HG02870 (cell line): ENCODE data around the gene COL16A1.

Source experiments
- ATAC-seq: cut with Tn5 transposase; IDR thresholded peaks from one replicate; pipeline ENCODE4 v1.9.1; 2021; ENCODE audit warnings: mild to moderate bottlenecking, moderate library complexity; ENCODE audit not compliant: unreplicated experiment

COL16A1 gene

GRCh38 chr1:31688233-31688918, 15.4 kb downstream of the COL16A1 start:
- ATAC-seq: no peak

DNA sequence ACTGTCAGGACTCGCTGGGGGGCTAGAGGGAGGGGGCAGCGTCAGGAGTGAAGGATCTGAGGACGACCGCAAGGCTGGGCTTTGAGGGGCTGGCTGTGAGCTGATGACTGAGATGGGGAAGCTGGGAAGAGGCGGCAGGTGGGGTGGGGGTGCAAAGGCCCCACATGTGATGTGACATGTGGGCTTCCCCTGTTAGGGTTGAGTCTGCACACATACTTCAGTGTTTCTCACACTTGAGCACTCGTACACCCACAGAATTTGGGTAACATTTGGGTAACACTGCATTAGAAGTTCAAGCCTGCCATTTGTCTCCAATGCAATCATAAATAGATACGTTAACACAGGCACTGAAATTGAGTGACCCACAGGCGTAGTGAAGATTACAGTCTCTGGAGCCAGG, 16.2 kb downstream of the COL16A1 start:
- no peak for ATAC-seq

DNA sequence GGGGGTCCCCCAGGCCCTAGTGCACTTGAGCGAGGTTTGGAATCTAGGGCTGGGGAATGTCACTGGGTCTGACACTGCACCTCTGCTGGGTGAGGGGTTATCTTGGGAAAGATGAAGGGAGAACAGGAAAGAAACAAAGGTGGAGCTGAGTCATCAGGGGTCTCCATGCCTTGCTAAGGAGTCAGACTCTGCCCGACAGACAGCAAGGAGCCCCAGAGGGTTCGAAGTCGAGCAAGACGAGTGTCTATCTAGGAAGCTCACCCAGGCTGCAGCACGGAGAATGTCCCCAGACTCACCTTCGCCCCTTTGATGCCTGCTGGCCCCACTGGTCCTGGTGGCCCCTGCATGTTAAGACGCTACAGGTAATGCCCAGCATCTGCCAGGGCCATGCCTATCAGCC, 18.0 kb downstream of the COL16A1 start:
- no peak for ATAC-seq

DNA sequence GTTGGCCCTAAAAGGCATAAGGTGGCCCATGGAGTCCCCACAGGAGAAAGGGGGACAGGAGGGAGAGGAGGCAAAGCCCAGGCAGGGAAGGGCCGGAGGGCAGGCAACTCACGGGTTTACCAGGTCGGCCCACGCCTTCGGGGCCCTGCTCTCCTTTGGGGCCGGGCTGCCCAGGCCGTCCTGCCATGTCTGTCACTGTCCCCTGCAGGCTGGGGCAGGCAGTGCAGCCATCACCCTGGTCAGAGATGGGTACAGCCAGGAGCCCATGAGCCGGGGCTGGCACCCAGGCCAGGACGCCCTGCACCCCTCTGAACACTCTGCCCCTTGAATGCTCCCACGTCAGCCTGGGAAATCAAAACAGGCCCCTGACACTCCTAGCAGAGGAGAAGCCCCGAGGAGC, 19.8 kb downstream of the COL16A1 start:
- ATAC-seq: no peak

DNA sequence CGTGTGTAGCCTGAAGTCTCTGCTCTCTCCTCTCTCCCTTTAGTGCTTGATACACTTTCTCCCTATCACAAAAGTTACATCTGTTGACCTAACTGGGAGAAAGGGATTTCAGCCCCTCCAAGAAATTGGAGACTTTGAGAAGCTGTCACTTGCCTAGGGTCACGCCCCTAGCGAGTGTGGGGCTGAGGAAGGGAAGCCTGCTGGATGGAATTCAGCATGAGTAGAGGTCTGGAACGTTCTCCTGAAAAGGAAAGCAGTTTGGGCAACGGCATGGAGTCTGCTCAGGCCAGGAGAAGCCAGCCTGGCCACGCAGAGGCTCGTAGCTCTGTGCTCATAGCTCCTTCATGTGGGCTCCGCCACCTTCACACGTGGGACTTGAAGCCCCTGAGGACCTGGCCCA, 22.4 kb downstream of the COL16A1 start:
- no peak for ATAC-seq

GRCh38 chr1:31679676-31680230, 24.1 kb downstream of the COL16A1 start:
- ATAC-seq: no peak

DNA sequence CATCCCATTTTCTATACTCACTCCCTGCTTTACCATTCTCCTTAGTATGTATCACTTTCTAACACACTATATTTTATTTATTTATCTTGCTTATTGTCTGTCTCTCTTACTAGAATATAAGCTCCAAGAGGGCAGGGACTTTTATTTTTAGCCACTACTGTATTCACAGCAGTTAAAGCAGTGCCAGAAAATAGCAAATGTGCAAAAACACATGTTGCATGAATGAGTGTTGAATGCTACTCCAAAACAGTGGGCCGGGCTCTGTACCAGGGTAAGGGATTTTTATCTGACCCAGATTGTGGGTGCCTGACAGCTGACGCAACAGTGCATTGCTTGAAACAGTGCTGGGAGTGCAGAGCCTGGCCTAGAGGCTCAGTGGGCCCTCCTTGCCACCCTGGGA, 24.7 kb downstream of the COL16A1 start:
- ATAC-seq: no peak

DNA sequence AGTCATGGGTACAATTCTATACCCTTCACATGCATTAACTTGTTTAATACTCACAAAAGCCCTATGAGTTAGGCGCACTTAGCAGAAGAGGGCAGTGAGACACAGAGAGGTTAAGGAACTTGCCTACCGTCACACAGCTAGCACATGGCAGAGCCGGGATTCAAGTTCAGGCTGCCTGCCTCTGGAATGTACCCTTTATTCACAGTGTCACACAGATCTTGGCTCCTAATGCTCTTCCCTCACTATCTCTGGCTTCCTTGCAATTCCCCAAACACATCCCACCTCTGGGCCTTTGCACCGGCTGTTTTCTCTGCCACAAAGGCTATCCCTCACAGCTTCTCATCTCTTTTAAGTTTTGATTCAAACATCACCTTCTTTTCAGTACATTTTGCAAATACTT, 25.1 kb downstream of the COL16A1 start:
- no peak for ATAC-seq

- no peak for ATAC-seq
Measured at GRCh38 chr1:31677949-31678348, 25.9 kb downstream of the COL16A1 start.

- no peak for ATAC-seq
Measured at GRCh38 chr1:31677401-31677800, 26.4 kb downstream of the COL16A1 start.

- no peak for ATAC-seq
Measured at GRCh38 chr1:31675756-31676155, 28.1 kb downstream of the COL16A1 start.

DNA sequence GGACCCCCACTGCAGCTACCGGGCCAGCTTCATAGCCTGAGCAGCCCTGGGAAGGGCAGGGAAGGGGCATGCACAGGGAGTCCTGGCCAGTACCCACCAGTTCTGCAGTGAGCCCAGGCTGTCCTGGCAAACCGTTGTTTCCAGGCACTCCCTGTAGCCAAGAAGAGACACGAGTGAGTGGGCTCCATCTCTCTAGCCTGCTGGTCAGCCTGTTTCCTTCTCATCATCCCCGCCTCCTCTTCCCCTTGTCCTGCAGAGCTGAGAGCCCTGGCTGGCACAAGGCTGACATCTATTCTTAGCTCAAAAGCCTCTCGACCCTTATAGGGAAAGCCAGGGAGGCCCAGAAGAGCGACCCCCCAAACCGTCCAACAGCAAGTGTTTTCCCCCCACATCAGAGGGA, 28.7 kb downstream of the COL16A1 start:
- ATAC-seq: no peak

DNA sequence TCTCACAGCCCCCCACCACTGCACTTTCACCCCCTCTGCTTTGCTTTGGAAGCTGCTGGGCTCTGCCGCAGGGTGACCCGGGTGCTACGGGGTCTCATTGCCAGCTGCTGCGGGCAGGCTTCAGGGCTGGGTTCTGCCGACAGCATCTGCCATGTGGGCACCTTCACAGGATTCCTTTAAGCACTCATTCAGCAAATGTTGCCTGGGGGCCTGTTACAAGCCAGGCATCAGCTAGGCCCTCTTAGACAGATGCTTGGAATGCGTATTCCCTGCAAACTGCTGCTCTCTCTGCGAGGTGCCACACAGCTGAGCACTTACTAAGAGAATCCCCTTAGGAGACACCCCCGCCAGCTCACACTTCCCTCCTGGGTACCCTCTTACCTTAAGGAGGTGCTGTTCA, 29.2 kb downstream of the COL16A1 start:
- ATAC-seq: no peak

GRCh38 chr1:31673433-31673832, 30.4 kb downstream of the COL16A1 start:
- ATAC-seq: no peak

- ATAC-seq: no peak
Measured at GRCh38 chr1:31672986-31673385, 30.8 kb downstream of the COL16A1 start.

DNA sequence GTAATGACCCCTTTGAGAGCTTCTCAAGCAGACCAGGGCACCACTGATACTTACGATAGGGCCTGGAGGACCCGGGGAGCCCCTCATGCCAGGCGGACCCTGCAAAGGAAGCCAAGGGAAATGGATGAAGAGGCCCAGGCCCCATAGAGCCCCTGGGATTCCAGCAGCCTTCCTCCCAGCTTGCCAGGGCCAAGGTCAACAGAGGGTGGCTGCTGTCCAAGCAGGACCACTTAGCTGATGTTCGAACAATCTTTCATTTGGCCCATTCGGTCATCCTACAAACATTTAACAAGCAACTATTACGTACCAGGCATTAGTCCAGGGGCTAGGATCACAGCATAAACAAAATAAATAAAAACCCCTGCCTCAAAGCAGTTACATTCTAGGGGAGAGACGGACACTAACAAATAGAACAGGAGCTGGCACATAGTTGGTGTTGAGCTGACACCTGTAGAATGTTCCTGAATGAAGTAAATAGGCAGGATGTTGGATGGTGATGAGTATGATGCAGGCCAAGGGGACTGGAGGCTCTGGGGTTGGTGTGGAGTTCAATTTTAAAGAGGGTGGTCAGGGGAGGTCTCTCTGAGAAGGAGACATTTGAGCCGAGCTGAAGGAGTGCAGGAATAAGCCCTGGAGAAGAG, 32.1 kb downstream of the COL16A1 start:
- ATAC-seq: no peak

- ATAC-seq: no peak
Measured at GRCh38 chr1:31671147-31671546, 32.7 kb downstream of the COL16A1 start.

DNA sequence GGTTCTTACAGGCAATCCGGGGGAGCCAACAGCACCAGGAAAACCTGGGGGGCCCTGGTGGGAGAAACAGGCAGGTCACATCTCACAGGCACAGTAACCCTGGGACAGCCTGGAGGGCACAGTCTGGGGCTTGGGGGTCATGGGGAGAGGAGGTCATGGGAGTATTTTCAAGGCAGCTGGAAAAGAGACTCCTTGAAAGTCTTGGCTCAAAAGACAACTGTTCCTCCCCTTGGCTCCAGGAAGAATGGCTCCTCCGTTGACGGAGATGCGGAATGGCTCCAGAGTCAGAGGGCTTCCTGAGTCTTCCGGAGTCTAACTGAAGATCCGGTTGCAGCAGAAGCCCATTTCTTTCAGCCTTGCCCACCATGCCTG, 33.2 kb downstream of the COL16A1 start:
- no peak for ATAC-seq

- no peak for ATAC-seq
Measured at GRCh38 chr1:31669786-31670592, 33.8 kb downstream of the COL16A1 start.

GRCh38 chr1:31669433-31669785, 34.4 kb downstream of the COL16A1 start:
- ATAC-seq: no peak

- no peak for ATAC-seq
Measured at GRCh38 chr1:31668303-31668883, 35.4 kb downstream of the COL16A1 start.
